NCI-H1092 (cell line): ENCODE measurements around the gene TRMT1L.
A peak's percentile ranks its signal among the peaks of the same experiment; 100 is the strongest.
"Not testable (repeated sequence)": the region's sequence is repeated elsewhere in the genome, so short reads cannot be mapped to it uniquely, and the experiment has no call there.

Experiments
- DNase-seq: peaks from one replicate; lab custom pipeline; 2025; lab: John Stamatoyannopoulos, UW

The TRMT1L gene

GRCh38 chr1:185156854-185157598, at the start of gene TRMT1L, which contains the start of gene SWT1:
TSS of gene TRMT1L (minus strand) at chr1:185156953. CDS start at chr1:185156712, 241 bp downstream.
TSS of gene SWT1 (plus strand) at chr1:185157167. CDS start at chr1:185160842, 3,675 bp downstream.
- peak; percentile 99 for DNase-seq

GRCh38 chr1:185200889-185201288, 44.1 kb upstream of the TRMT1L start:
- no peak for DNase-seq

GRCh38 chr1:185198712-185199111, 42.0 kb upstream of the TRMT1L start:
- not testable (repeated sequence) for DNase-seq

GRCh38 chr1:185193756-185194155, 37.0 kb upstream of the TRMT1L start:
- no peak for DNase-seq

- DNase-seq, result peak; percentile 60
Measured at GRCh38 chr1:185170291-185170848, 13.6 kb upstream of the TRMT1L start.

- no peak for DNase-seq
Measured at GRCh38 chr1:185166106-185166505, 9.4 kb upstream of the TRMT1L start.

- no peak for DNase-seq
Measured at GRCh38 chr1:185162491-185162890, 5.7 kb upstream of the TRMT1L start.

GRCh38 chr1:185159966-185160365, 3.2 kb upstream of the TRMT1L start:
- no peak for DNase-seq

GRCh38 chr1:185158800-185159199, 2.0 kb upstream of the TRMT1L start:
- DNase-seq, result no peak

GRCh38 chr1:185157599-185158412, 1.1 kb upstream of the TRMT1L start:
- DNase-seq, result no peak

GRCh38 chr1:185156288-185156853, 382 bp downstream of the TRMT1L start:
- peak; percentile 46 for DNase-seq

- DNase-seq, result no peak
Measured at GRCh38 chr1:185155600-185156287, 1.0 kb downstream of the TRMT1L start.

GRCh38 chr1:185154912-185155513, 1.7 kb downstream of the TRMT1L start:
- no peak for DNase-seq

GRCh38 chr1:185152187-185152767, 4.5 kb downstream of the TRMT1L start:
- DNase-seq, result no peak

GRCh38 chr1:185151215-185151614, 5.5 kb downstream of the TRMT1L start:
- DNase-seq, result no peak

- DNase-seq, result no peak
Measured at GRCh38 chr1:185144233-185144632, 12.5 kb downstream of the TRMT1L start.

GRCh38 chr1:185139246-185139645, 17.5 kb downstream of the TRMT1L start:
- DNase-seq, result peak; percentile 61

GRCh38 chr1:185137896-185138545, 18.7 kb downstream of the TRMT1L start:
- no peak for DNase-seq

GRCh38 chr1:185132534-185132933, 24.2 kb downstream of the TRMT1L start:
- DNase-seq, result no peak

GRCh38 chr1:185129708-185130107, 27.0 kb downstream of the TRMT1L start:
- DNase-seq, result no peak
